OCI-LY3 (cell line): ENCODE data around the gene C19orf73.
"Not testable (repeated sequence)": the region's sequence is repeated elsewhere in the genome, so short reads cannot be mapped to it uniquely, and the experiment has no call there.

Experiments
- H2AFZ ChIP-seq: fragments of 200-600, 300-600 bp; shearing (Covaris generic); 2 replicates; pipeline ENCODE4 v1.6.0; 2014; ENCODE audit warnings: antibody characterized with exemption, low read depth, low read length
- H3K27ac ChIP-seq: fragments of 200-600, 300-600 bp; sonication (generic); 2 replicates; pipeline ENCODE4 v1.5.1; 2014; ENCODE audit warnings: mild to moderate bottlenecking, low read length, moderate library complexity, mixed read lengths
- H3K27me3 ChIP-seq: fragments of 200-600, 300-600 bp; sonication (generic); 2 replicates; pipeline ENCODE4 v1.6.1; 2014; ENCODE audit warnings: low read depth, low read length, mixed read lengths
- H3K36me3 ChIP-seq: fragments of 200-600, 300-600 bp; sonication (generic); replicated peaks from 2 replicates; pipeline ENCODE3; 2014; ENCODE audit warnings: low read depth, low read length, mixed read lengths
- H3K4me1 ChIP-seq: fragments of 300-600, 200-600 bp; sonication (generic); 2 replicates; pipeline ENCODE4 v1.6.1; 2014; ENCODE audit warnings: low read length, mixed read lengths
- H3K4me2 ChIP-seq: fragments of 200-600, 300-600 bp; sonication (generic); 2 replicates; pipeline ENCODE4 v1.6.1; 2014; ENCODE audit warnings: low read length, mixed read lengths
- H3K4me3 ChIP-seq: fragments of 300-600, 200-600 bp; sonication (generic); 2 replicates; pipeline ENCODE4 v1.5.1; 2014; ENCODE audit warnings: antibody characterized with exemption, mild to moderate bottlenecking, low read length, moderate library complexity
- H3K79me2 ChIP-seq: fragments of 300-600, 200-600 bp; shearing (Covaris generic); 2 replicates; pipeline ENCODE4 v1.6.1; 2014; ENCODE audit warnings: mild to moderate bottlenecking, low read length, mixed read lengths
- H3K9ac ChIP-seq: fragments of 300-600, 200-600 bp; shearing (Covaris generic); 2 replicates; pipeline ENCODE4 v1.6.0; 2014; ENCODE audit warnings: mild to moderate bottlenecking, low read length, moderate library complexity
- H3K9me3 ChIP-seq: fragments of 200-600, 300-600 bp; shearing (Covaris generic); 2 replicates; pipeline ENCODE4 v1.6.1; 2014; ENCODE audit warnings: low read length, mixed read lengths; ENCODE audit not compliant: insufficient read depth
- H4K20me1 ChIP-seq: fragments of 200-600, 300-600 bp; sonication (generic); 2 replicates; pipeline ENCODE4 v1.6.1; 2016; ENCODE audit warnings: low read length, mixed read lengths; ENCODE audit not compliant: insufficient read depth
- CTCF ChIP-seq: fragments of 200-600, 300-600 bp; sonication (generic); IDR thresholded peaks from 2 replicates; pipeline ENCODE4 v1.5.1; 2014; ENCODE audit warnings: antibody characterized with exemption, low read length, low read depth
- EZH2phosphoT487 ChIP-seq: fragments of 200-600 bp; shearing (Covaris generic); IDR thresholded peaks from 2 replicates; pipeline ENCODE4 v1.6.1; 2018; ENCODE audit warnings: antibody characterized with exemption, mixed run types, low read depth

C19orf73 gene

GRCh38 chr19:49126575-49126974, 7.6 kb upstream of the C19orf73 start:
- H4K20me1 ChIP-seq, result 0 out of 2 replicates have a peak, but pooled peaks cover 5% of the 10 kb centered on the region
- H3K9me3 ChIP-seq, result no peaks in the 10 kb centered on the region
- no peak overlapping the region for H3K27ac ChIP-seq
- H3K4me3 ChIP-seq, result no peak overlapping the region
- H3K27me3 ChIP-seq, result no peaks in the 10 kb centered on the region
- H3K36me3 ChIP-seq, result peaks cover 10% of the 10 kb centered on the region
- no peak for TF ChIP-seq CTCF
- TF ChIP-seq EZH2phosphoT487, result no peak
- H3K79me2 ChIP-seq, result no peaks in the 10 kb centered on the region
- no peaks in the 10 kb centered on the region for H3K4me1 ChIP-seq
- H3K9ac ChIP-seq, result no peak overlapping the region
- no peak overlapping the region for H2AFZ ChIP-seq
- no peak overlapping the region for H3K4me2 ChIP-seq

GRCh38 chr19:49125025-49125731, 6.2 kb upstream of the C19orf73 start:
- 0 out of 2 replicates have a peak, but pooled peaks cover 5% of the 10 kb centered on the region for H4K20me1 ChIP-seq
- H3K27ac ChIP-seq, result no peak overlapping the region
- no peak overlapping the region for H3K4me3 ChIP-seq
- TF ChIP-seq EZH2phosphoT487, result no peak
- TF ChIP-seq CTCF, result no peak
- H3K4me2 ChIP-seq, result no peak overlapping the region
- H3K36me3 ChIP-seq, result peaks cover 5% of the 10 kb centered on the region
- H3K9me3 ChIP-seq, result no peaks in the 10 kb centered on the region
- no peak overlapping the region for H3K9ac ChIP-seq
- H3K79me2 ChIP-seq, result no peaks in the 10 kb centered on the region
- no peak overlapping the region for H2AFZ ChIP-seq
- peaks cover 8% of the 10 kb centered on the region for H3K4me1 ChIP-seq
- no peaks in the 10 kb centered on the region for H3K27me3 ChIP-seq

DNA sequence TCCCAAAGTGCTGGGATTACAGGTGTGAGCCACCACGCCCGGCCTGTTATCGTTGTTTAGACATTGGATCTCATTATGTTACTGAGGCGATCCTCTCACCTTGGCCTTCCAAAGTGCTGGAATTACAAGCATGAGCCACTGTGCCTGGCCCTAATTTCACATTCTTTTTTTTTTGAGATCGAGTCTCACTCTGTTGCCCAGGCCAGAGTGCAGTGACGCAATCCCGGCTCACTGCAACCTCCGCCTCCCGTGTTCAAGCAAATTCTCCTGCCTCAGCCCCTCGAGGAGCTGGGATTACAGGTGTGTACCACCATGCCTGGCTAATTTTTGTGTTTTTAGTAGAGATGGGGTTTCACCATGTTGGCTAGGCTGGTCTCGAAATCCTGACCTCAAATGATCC, 4.3 kb upstream of the C19orf73 start:
- H3K27ac ChIP-seq, H4K20me1 ChIP-seq, H3K4me3 ChIP-seq, H3K4me1 ChIP-seq, H3K27me3 ChIP-seq, H3K79me2 ChIP-seq, H2AFZ ChIP-seq, H3K4me2 ChIP-seq, H3K9ac ChIP-seq, H3K36me3 ChIP-seq, H3K9me3 ChIP-seq: not testable (repeated sequence)

GRCh38 chr19:49121841-49122240, 2.9 kb upstream of the C19orf73 start:
- H4K20me1 ChIP-seq, result not testable (repeated sequence)
- H3K4me1 ChIP-seq, result peaks cover 17% of the 10 kb centered on the region

DNA sequence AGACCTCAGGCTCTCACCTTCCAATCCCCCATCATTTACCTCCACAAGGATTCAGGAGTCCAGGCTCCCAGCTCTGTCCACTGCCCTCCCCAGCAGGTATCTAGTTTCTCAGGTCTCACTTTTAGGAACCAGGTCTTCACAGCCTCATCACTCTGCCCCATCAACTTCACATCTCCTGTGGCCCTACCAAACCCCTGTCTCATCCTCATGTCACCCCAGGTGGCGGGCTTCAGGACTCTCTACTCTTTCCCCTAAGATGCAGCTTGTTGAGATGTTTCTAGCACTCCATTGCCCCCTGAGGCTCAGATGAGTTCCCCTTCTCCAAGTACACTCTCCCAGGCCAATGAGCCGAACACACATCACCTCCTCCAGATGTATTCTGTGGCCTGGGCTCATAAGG, 1.9 kb upstream of the C19orf73 start:
- H2AFZ ChIP-seq, result no peak overlapping the region
- H3K4me3 ChIP-seq, result peak overlapping the region; percentile 92; the same call in 1 of the 2 replicates
- H3K4me1 ChIP-seq, result peaks cover 17% of the 10 kb centered on the region
- peaks cover 6% of the 10 kb centered on the region for H3K79me2 ChIP-seq
- no peak overlapping the region for H3K27ac ChIP-seq
- peak overlapping the region; percentile 85 for H3K4me2 ChIP-seq
- no peaks in the 10 kb centered on the region for H3K9me3 ChIP-seq
- peak overlapping the region; percentile 87; the same call in 1 of the 2 replicates for H3K9ac ChIP-seq
- H3K27me3 ChIP-seq, result no peaks in the 10 kb centered on the region
- TF ChIP-seq EZH2phosphoT487 (no peak), CTCF (no peak)
- H4K20me1 ChIP-seq, result no peaks in the 10 kb centered on the region
- H3K36me3 ChIP-seq, result no peaks in the 10 kb centered on the region

More at GRCh38 chr19:49121841-49122240, 2.9 kb upstream of the C19orf73 start:
- H3K9me3 ChIP-seq, H3K27ac ChIP-seq, H3K4me3 ChIP-seq, H3K36me3 ChIP-seq, H3K4me2 ChIP-seq, H3K27me3 ChIP-seq, H3K9ac ChIP-seq, H2AFZ ChIP-seq, H3K79me2 ChIP-seq: not testable (repeated sequence)
